Mesothelial cell of epicardium (in vitro differentiated cells): ENCODE measurements around the gene CD164L2. TPM values are rescaled to one million over a fixed set of nuclear protein-coding genes. Genes with fewer than 3 reads are reported as not detected.

Source experiments
- DNase-seq, 2 experiments: peaks; one replicate each; pipeline ENCODE4 v3.0.0; 2021; ENCODE audit warnings: low spot score in 2 of 2; ENCODE audit not compliant: unreplicated experiment in 2 of 2
- H3K27ac Mint-ChIP-seq: 2 replicates; pipeline ENCODE4 v1.8.0; 2021; ENCODE audit warnings: mixed read lengths
- H3K27me3 Mint-ChIP-seq: 2 replicates; pipeline ENCODE4 v1.8.0; 2021; ENCODE audit warnings: low read depth, mixed read lengths
- H3K36me3 Mint-ChIP-seq: 2 replicates; pipeline ENCODE4 v1.8.0; 2021; ENCODE audit warnings: mixed read lengths
- H3K4me1 Mint-ChIP-seq: 2 replicates; pipeline ENCODE4 v1.8.0; 2021; ENCODE audit warnings: mixed read lengths
- H3K4me3 Mint-ChIP-seq: 2 replicates; pipeline ENCODE4 v1.8.0; 2021; ENCODE audit warnings: mild to moderate bottlenecking, moderate library complexity, mixed read lengths
- H3K9me3 Mint-ChIP-seq: 2 replicates; pipeline ENCODE4 v1.8.0; 2021; ENCODE audit warnings: mixed read lengths
- CTCF ChIP-seq: fragments of 200-600 bp; sonication (generic); IDR thresholded peaks from one replicate; pipeline ENCODE4 v1.5.0; 2021; ENCODE audit warnings: antibody characterized with exemption; ENCODE audit not compliant: unreplicated experiment
- total RNA-seq: library from RNA; stranded (reverse); gene quantifications from 3 replicates; pipeline ENCODE4 v1.2.1, GENCODE V29; 2021

CD164L2 gene
- total RNA-seq, 1 donor from 2014 or later: 0.45 TPM

DNA sequence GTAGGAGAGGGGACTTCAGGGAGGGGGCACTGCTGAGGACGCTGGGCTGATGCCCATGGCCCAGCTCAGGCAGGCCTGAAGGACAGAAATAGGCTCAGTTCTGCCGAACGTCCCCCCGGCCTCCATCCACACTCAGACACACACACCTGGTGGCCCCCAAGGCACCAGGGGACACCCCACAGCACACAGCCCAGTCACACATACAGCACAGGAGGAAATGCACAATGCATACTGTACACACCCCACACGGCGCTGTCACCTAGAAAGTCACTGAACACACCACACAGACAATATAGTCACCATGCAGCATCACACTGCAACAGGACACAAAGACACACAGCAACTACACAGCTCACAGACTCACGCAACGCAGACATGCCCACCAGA, 40.7 kb downstream of the CD164L2 start:
- Mint-ChIP-seq H3K4me3 (peak overlapping the region; percentile 73), H3K36me3 (peaks cover 5% of the 10 kb centered on the region), H3K27ac (peak overlapping the region; percentile 80), H3K27me3 (no peaks in the 10 kb centered on the region), H3K4me1 (peaks cover 32% of the 10 kb centered on the region), H3K9me3 (no peaks in the 10 kb centered on the region)
- DNase-seq: no peak
- TF ChIP-seq CTCF: no peak

GRCh38 chr1:27341525-27342252, 41.4 kb downstream of the CD164L2 start, which contains the start of gene SYTL1:
Gene SYTL1, plus strand, starts transcription at chr1:27342022. Its CDS starts 3,313 bp downstream, at chr1:27345335.
- Mint-ChIP-seq H3K27me3 (no peaks in the 10 kb centered on the region), H3K4me3 (peak within 1 kb of the TSS; percentile 73), H3K9me3 (no peaks in the 10 kb centered on the region), H3K4me1 (peaks cover 32% of the 10 kb centered on the region), H3K36me3 (peaks cover 7% of the 10 kb centered on the region), H3K27ac (peak within 1 kb of the TSS; percentile 80)
- DNase-seq: no peak
- no peak for TF ChIP-seq CTCF

- H3K9me3 Mint-ChIP-seq: no peaks in the 10 kb centered on the region
- H3K4me1 Mint-ChIP-seq: peaks cover 29% of the 10 kb centered on the region
- H3K4me3 Mint-ChIP-seq: no peak overlapping the region
- H3K36me3 Mint-ChIP-seq: peaks cover 9% of the 10 kb centered on the region
- peak overlapping the region; percentile 32 for H3K27ac Mint-ChIP-seq
- TF ChIP-seq CTCF: no peak
- DNase-seq: no peak
- H3K27me3 Mint-ChIP-seq: no peaks in the 10 kb centered on the region
These were observed 43.9 kb downstream of the CD164L2 start for GRCh38 chr1:27339213-27339612.

DNA sequence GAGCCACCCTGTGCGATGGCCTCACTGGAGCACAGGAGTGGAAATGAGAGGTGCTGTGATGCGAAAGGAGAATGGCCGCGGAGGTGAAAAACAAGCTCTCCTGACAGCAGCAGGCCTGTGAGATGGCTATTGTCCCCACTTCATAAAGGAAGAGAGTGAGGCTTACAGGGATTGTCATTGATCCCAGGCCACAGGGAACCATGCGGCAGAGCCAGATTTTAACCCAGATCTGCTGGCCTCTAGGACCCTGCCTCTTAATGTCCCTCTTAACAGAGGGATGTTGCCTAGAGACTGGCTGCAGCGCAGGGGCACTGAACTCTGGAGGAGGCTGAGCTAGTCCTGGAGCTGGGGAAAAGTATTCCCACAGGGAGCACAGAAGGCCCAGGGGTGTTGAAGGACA, 44.4 kb downstream of the CD164L2 start:
- no peak for TF ChIP-seq CTCF
- H3K27ac Mint-ChIP-seq: no peak overlapping the region
- no peaks in the 10 kb centered on the region for H3K27me3 Mint-ChIP-seq
- H3K4me3 Mint-ChIP-seq: no peak overlapping the region
- H3K9me3 Mint-ChIP-seq: no peaks in the 10 kb centered on the region
- peaks cover 26% of the 10 kb centered on the region for H3K4me1 Mint-ChIP-seq
- DNase-seq: no peak
- H3K36me3 Mint-ChIP-seq: peaks cover 11% of the 10 kb centered on the region

GRCh38 chr1:27336756-27337155, 46.4 kb downstream of the CD164L2 start:
- H3K36me3 Mint-ChIP-seq: peaks cover 16% of the 10 kb centered on the region
- no peak for TF ChIP-seq CTCF

More at GRCh38 chr1:27336756-27337155, 46.4 kb downstream of the CD164L2 start:
- DNase-seq: no peak
- H3K4me3 Mint-ChIP-seq: no peak overlapping the region
- peaks cover 7% of the 10 kb centered on the region for H3K4me1 Mint-ChIP-seq
- no peak overlapping the region for H3K27ac Mint-ChIP-seq
- H3K9me3 Mint-ChIP-seq: no peaks in the 10 kb centered on the region
- no peaks in the 10 kb centered on the region for H3K27me3 Mint-ChIP-seq
